Ishikawa (cell line): ENCODE measurements around the gene STRBP.

Source experiments
- CREB1 ChIP-seq: IDR thresholded peaks from 2 replicates; pipeline ENCODE4 v1.6.1; 2012; ENCODE audit warnings: low read depth
- EP300 ChIP-seq: IDR thresholded peaks from 2 replicates; pipeline ENCODE4 v1.6.1; 2012; ENCODE audit warnings: borderline replicate concordance
- TAF1 ChIP-seq: IDR thresholded peaks from 2 replicates; pipeline ENCODE4 v1.6.1; 2012; ENCODE audit warnings: low read depth, mild to moderate bottlenecking
- TCF12 ChIP-seq: IDR thresholded peaks from 2 replicates; pipeline ENCODE4 v1.6.1; 2012; ENCODE audit warnings: low read depth
- TEAD4 ChIP-seq: IDR thresholded peaks from 2 replicates; pipeline ENCODE4 v1.6.1; 2012
- YY1 ChIP-seq: IDR thresholded peaks from 2 replicates; pipeline ENCODE4 v1.6.1; 2012; ENCODE audit warnings: low read depth
- ZBTB7A ChIP-seq: IDR thresholded peaks from 2 replicates; pipeline ENCODE4 v1.6.1; 2012; ENCODE audit warnings: low read depth

DNA sequence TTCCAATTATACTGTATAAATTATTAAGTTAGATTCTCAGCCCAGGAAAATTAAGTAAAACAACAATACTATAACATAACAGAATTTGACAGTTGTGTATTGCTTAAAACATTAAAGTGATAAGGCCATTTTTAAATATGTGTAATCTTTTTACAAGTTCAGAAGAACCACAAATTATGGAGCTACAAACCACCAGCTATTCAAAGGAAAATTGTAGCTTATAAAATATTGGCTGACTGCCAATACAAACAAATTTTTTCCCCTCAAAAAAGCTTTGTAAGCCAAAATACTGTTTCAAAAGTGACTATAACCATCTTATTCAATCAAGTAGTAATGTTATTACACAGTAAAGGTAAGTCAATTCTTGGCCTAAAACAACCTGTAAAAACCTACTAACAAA lies 21.9 kb downstream of the STRBP start:
- TF ChIP-seq TCF12 (no peak), TEAD4 (no peak), CREB1 (no peak), ZBTB7A (no peak), YY1 (no peak), EP300 (no peak), TAF1 (no peak)
